CD4-positive, alpha-beta T cell treated with Interferon gamma for 1 hour (primary cell): ENCODE data around the gene ACP4.
"Not testable (repeated sequence)": the region's sequence is repeated elsewhere in the genome, so short reads cannot be mapped to it uniquely, and the experiment has no call there.

Experiments
- DNase-seq: peaks from one replicate; pipeline ENCODE4 v3.0.0-alpha.2; 2020

ACP4 gene

GRCh38 chr19:50777261-50777660 is 13.0 kb upstream of the ACP4 start:
- DNase-seq, result no peak

GRCh38 chr19:50777830-50778303 is 12.3 kb upstream of the ACP4 start:
- DNase-seq, result no peak

GRCh38 chr19:50778906-50779430 is 11.2 kb upstream of the ACP4 start:
- no peak for DNase-seq

GRCh38 chr19:50779504-50780457 is 10.4 kb upstream of the ACP4 start:
- DNase-seq, result no peak

GRCh38 chr19:50780753-50781435 is 9.3 kb upstream of the ACP4 start:
- DNase-seq, result no peak

- not testable (repeated sequence) for DNase-seq
Measured at GRCh38 chr19:50783848-50784152, 6.4 kb upstream of the ACP4 start.

- no peak for DNase-seq
Measured at GRCh38 chr19:50784710-50785109, 5.5 kb upstream of the ACP4 start.

- DNase-seq, result no peak
Measured at GRCh38 chr19:50785329-50785728, 4.9 kb upstream of the ACP4 start.

- no peak for DNase-seq
Measured at GRCh38 chr19:50790922-50791467, 780 bp downstream of the ACP4 start.

- no peak for DNase-seq
Measured at GRCh38 chr19:50791594-50792271, 1.5 kb downstream of the ACP4 start.

GRCh38 chr19:50792272-50793250 is 2.3 kb downstream of the ACP4 start:
- no peak for DNase-seq

- DNase-seq, result no peak
Measured at GRCh38 chr19:50793558-50794065, 3.4 kb downstream of the ACP4 start.

GRCh38 chr19:50794074-50794875 is 4.1 kb downstream of the ACP4 start:
- DNase-seq, result no peak

GRCh38 chr19:50794876-50795663 is 4.9 kb downstream of the ACP4 start:
- DNase-seq, result no peak

- no peak for DNase-seq
Measured at GRCh38 chr19:50795664-50796073, 5.5 kb downstream of the ACP4 start.

GRCh38 chr19:50796128-50796633 is 6.0 kb downstream of the ACP4 start:
- DNase-seq, result no peak

- no peak for DNase-seq
Measured at GRCh38 chr19:50796634-50797428, 6.6 kb downstream of the ACP4 start.

- no peak for DNase-seq
Measured at GRCh38 chr19:50797429-50797780, 7.2 kb downstream of the ACP4 start.
